ENCODE results near the gene ARNT2. TPM values are rescaled to one million over a fixed set of nuclear protein-coding genes. Genes with fewer than 3 reads are reported as not detected.

ARNT2 gene
- total RNA-seq, 6 experiments from 2014 or later = 2.4 to 16.6 (median 15.5) TPM

- Mint-ChIP-seq H3K9me3 (peaks cover 22% of the 10 kb centered on the region), H3K27ac (no peak overlapping the region), H3K36me3 (ENCODE audit: low read depth) (peaks cover 28% of the 10 kb centered on the region), H3K4me1 (ENCODE audit: low read depth) (peaks cover 32% of the 10 kb centered on the region), H3K27me3 (ENCODE audit: insufficient read depth) (peaks cover 2% of the 10 kb centered on the region; the same call in 1 of the 2 replicates), H3K4me3 (no peak overlapping the region)
- DNase-seq = no peak
- TF ChIP-seq CTCF (IDR thresholded peaks at IDR 0.05) = no peak
These were observed 197.1 kb downstream of the ARNT2 start for GRCh38 chr15:80601256-80601655.

GRCh38 chr15:80604583-80605575 lies 200.7 kb downstream of the ARNT2 start:
- Mint-ChIP-seq H3K4me3 (no peak overlapping the region), H3K4me1 (ENCODE audit: low read depth) (peaks cover 35% of the 10 kb centered on the region), H3K36me3 (ENCODE audit: low read depth) (peaks cover 9% of the 10 kb centered on the region), H3K27me3 (ENCODE audit: insufficient read depth) (peaks cover 2% of the 10 kb centered on the region; the same call in 1 of the 2 replicates), H3K9me3 (peaks cover 8% of the 10 kb centered on the region), H3K27ac (no peak overlapping the region)
- no peak for DNase-seq
- no peak for TF ChIP-seq CTCF (IDR thresholded peaks at IDR 0.05)

- Mint-ChIP-seq H3K27ac (no peak overlapping the region), H3K4me3 (no peak overlapping the region), H3K4me1 (ENCODE audit: low read depth) (peaks cover 36% of the 10 kb centered on the region), H3K27me3 (ENCODE audit: insufficient read depth) (peaks cover 2% of the 10 kb centered on the region; the same call in 1 of the 2 replicates), H3K9me3 (peaks cover under 1% of the 10 kb centered on the region; the same call in 1 of the 2 replicates), H3K36me3 (ENCODE audit: low read depth) (peaks cover under 1% of the 10 kb centered on the region; the same call in 1 of the 2 replicates)
- no peak for TF ChIP-seq CTCF (IDR thresholded peaks at IDR 0.05)
- DNase-seq = no peak
These were observed 201.5 kb downstream of the ARNT2 start for GRCh38 chr15:80605591-80606150.

GRCh38 chr15:80606511-80607071 lies 202.4 kb downstream of the ARNT2 start:
- H3K36me3 Mint-ChIP-seq (ENCODE audit: low read depth) = no peaks in the 10 kb centered on the region
- no peak overlapping the region; the same call in 1 of the 2 replicates for H3K27ac Mint-ChIP-seq
- no peak for DNase-seq
- H3K9me3 Mint-ChIP-seq = no peaks in the 10 kb centered on the region
- no peak for TF ChIP-seq CTCF (IDR thresholded peaks at IDR 0.05)
- peaks cover 2% of the 10 kb centered on the region; the same call in 1 of the 2 replicates for H3K27me3 Mint-ChIP-seq (ENCODE audit: insufficient read depth)
- peaks cover 36% of the 10 kb centered on the region for H3K4me1 Mint-ChIP-seq (ENCODE audit: low read depth)
- H3K4me3 Mint-ChIP-seq = no peak overlapping the region

- TF ChIP-seq CTCF (IDR thresholded peaks at IDR 0.05) = no peak
- H3K27ac Mint-ChIP-seq = no peak overlapping the region
These were observed 203.3 kb downstream of the ARNT2 start for GRCh38 chr15:80607287-80607980.

More at GRCh38 chr15:80607287-80607980, 203.3 kb downstream of the ARNT2 start:
- no peak for DNase-seq
- no peaks in the 10 kb centered on the region for H3K36me3 Mint-ChIP-seq (ENCODE audit: low read depth)
- peaks cover 36% of the 10 kb centered on the region for H3K4me1 Mint-ChIP-seq (ENCODE audit: low read depth)
- no peaks in the 10 kb centered on the region for H3K9me3 Mint-ChIP-seq
- H3K27me3 Mint-ChIP-seq (ENCODE audit: insufficient read depth) = peaks cover 2% of the 10 kb centered on the region; the same call in 1 of the 2 replicates
- H3K4me3 Mint-ChIP-seq = no peak overlapping the region

Data from HFFc6 (cell line).